ENCODE measurements around the gene GNAQ. TPM values are rescaled to one million over a fixed set of nuclear protein-coding genes. Genes with fewer than 3 reads are reported as not detected.

Gene GNAQ
- total and polyA plus RNA-seq, 2 of the 13 experiments (the other 11 are each of a cell fraction or from before 2014, with no cell fraction given): 16.5 to 17.7 TPM

- no peak for TF ChIP-seq ZNF362 (CRISPR knock-in tag; IDR thresholded peaks at IDR 0.05; ENCODE audit: borderline replicate concordance)
- no peak for TF ChIP-seq MAF1 (CRISPR knock-in tag; IDR thresholded peaks at IDR 0.05; ENCODE audit: borderline replicate concordance)
- no peak for TF ChIP-seq TOE1 (CRISPR knock-in tag; IDR thresholded peaks at IDR 0.05)
Measured at GRCh38 chr9:77981907-77982306, 49.7 kb downstream of the GNAQ start (continued).

DNA sequence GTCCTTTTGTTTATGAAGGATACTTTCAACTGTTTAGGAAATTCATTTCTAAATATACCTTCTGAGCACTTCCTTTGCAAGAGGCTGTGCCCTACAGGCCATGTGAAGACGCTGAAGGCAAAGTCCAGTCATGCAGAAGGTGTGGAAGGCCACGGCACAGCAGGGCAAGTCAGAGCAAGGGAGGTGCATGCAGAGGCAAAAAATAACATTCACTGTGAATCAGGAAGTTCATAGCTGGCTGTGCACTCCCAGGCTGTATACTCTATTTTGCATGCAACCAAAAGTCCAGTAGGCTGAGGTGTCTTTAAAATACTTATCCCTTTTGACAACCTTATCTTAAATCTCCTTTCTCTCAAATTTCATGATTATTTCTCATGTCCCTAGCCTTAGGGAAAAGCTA, 50.3 kb downstream of the GNAQ start:
- ATAC-seq (no peak), FAIRE-seq (no peak), DNase-seq (ENCODE audit: low spot score) (no peak)
- BruUV-seq (replicated peaks): no TSS peak
- Histone ChIP-seq H3K9me3 (ENCODE audit: low read length) (no peaks in the 10 kb centered on the region), H3K27me3 (ENCODE audit: control insufficient read depth in 1 of 2, insufficient read depth in 2 of 2, low read length in 2 of 2) (no peaks in the 10 kb centered on the region), H3K79me2 (ENCODE audit: insufficient read depth, low read length) (peaks cover 5% of the 10 kb centered on the region), H3K9ac (ENCODE audit: insufficient read depth, low read depth, low read length) (no peak overlapping the region), H3K27ac (ENCODE audit: extremely low read length, insufficient read depth, low read length) (peak overlapping the region; percentile 7), H3K4me1 (ENCODE audit: insufficient read depth, low read length) (peaks cover 45% of the 10 kb centered on the region), H3K4me3 (replicated peaks in 1 of 3; ENCODE audit: insufficient read depth in 1 of 3, low read depth in 2 of 3, low read length in 3 of 3) (no peak overlapping the region), H3K36me3 (replicated peaks in 1 of 2; ENCODE audit: control insufficient read depth in 1 of 2, insufficient read depth in 2 of 2, low read length in 2 of 2) (no peaks in the 10 kb centered on the region), H4K20me1 (ENCODE audit: insufficient read depth, low read length) (0 out of 2 replicates have a peak, but pooled peaks cover 4% of the 10 kb centered on the region), H3K4me2 (ENCODE audit: low read depth, low read length) (no peak overlapping the region), H2AFZ (ENCODE audit: low read length) (no peak overlapping the region)
- peak; percentile 58 for TF ChIP-seq HNF4A (CRISPR knock-in tag; IDR thresholded peaks at IDR 0.05)
- no peak for TF ChIP-seq ONECUT2 (CRISPR knock-in tag; IDR thresholded peaks at IDR 0.05)
- TF ChIP-seq ELF3 (CRISPR knock-in tag; IDR thresholded peaks at IDR 0.05): 0 out of 2 replicates have a peak, but pooled peaks have one; percentile 29
- no peak for TF ChIP-seq ZFY (CRISPR knock-in tag; IDR thresholded peaks at IDR 0.05)
- ChIA-PET CTCF (ENCODE audit: low intra/inter-chr PET ratio, low total read pairs) (no interaction called here), POLR2A (interaction anchor here (0.5 kb wide), 1 partner anchor 318 kb away, joined by 3 read pairs; no protein-coding TSS in a partner anchor)
- WGBS (ENCODE audit: low lambda C conversion rate): 51% methylated on average over 2 of the region's 2 CpGs
- in situ Hi-C loops (cut with HindIII; ENCODE audit: extremely low pct_ligation_motif_present, low pct_unique_long_range_greater_than_20kb) (no loop called here), intact Hi-C loops (cut with micrococcal nuclease; ENCODE audit: unreplicated experiment) (no loop called here)

DNA sequence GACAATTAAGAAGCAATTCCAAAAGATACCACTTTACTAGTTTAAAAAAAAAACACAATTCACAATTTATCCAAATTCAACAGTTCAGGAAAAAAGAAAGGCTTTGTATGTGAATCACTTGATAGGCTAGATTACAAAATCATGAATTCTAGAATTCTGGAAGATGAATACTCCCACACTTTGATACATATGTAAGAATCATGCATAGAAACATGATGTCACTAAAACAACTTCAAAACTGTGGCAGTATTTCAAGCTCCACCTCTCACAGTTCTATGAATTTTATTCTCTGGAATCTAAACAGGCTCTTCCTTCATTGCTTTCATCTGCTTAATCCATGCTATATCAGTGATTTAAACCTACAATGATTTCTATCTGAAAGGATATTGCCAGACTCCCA, 51.0 kb downstream of the GNAQ start:
- CTCF ChIA-PET (ENCODE audit: low intra/inter-chr PET ratio, low total read pairs): no interaction called here
- H3K36me3 ChIP-seq (replicated peaks in 1 of 2; ENCODE audit: control insufficient read depth in 1 of 2, insufficient read depth in 2 of 2, low read length in 2 of 2): no peaks in the 10 kb centered on the region
- peaks cover 38% of the 10 kb centered on the region for H3K4me1 ChIP-seq (ENCODE audit: insufficient read depth, low read length)
- H3K9me3 ChIP-seq (ENCODE audit: low read length): no peaks in the 10 kb centered on the region
- in situ Hi-C loops (cut with HindIII; ENCODE audit: extremely low pct_ligation_motif_present, low pct_unique_long_range_greater_than_20kb): no loop called here
- no TSS peak for BruUV-seq (replicated peaks)
- no peaks in the 10 kb centered on the region for H4K20me1 ChIP-seq (ENCODE audit: insufficient read depth, low read length)
- H3K79me2 ChIP-seq (ENCODE audit: insufficient read depth, low read length): peaks cover 5% of the 10 kb centered on the region
- DNase-seq (ENCODE audit: low spot score) (no peak), FAIRE-seq (no peak), ATAC-seq (no peak)
- POLR2A ChIA-PET: interaction anchor here (0.5 kb wide), 1 partner anchor 317 kb away, joined by 3 read pairs; no protein-coding TSS in a partner anchor
- no peak overlapping the region for H3K4me3 ChIP-seq (replicated peaks in 1 of 3; ENCODE audit: insufficient read depth in 1 of 3, low read depth in 2 of 3, low read length in 3 of 3)
- no peak overlapping the region for H3K27ac ChIP-seq (ENCODE audit: extremely low read length, insufficient read depth, low read length)
- intact Hi-C loops (cut with micrococcal nuclease; ENCODE audit: unreplicated experiment): no loop called here
- H3K9ac ChIP-seq (ENCODE audit: insufficient read depth, low read depth, low read length): no peak overlapping the region
- no peak overlapping the region for H2AFZ ChIP-seq (ENCODE audit: low read length)
- no peaks in the 10 kb centered on the region for H3K27me3 ChIP-seq (ENCODE audit: control insufficient read depth in 1 of 2, insufficient read depth in 2 of 2, low read length in 2 of 2)
- H3K4me2 ChIP-seq (ENCODE audit: low read depth, low read length): no peak overlapping the region
- TF ChIP-seq ATF7 (IDR thresholded peaks at IDR 0.05) (0 out of 2 replicates have a peak, but pooled peaks have one; percentile 9), ATF7 (CRISPR knock-in tag; IDR thresholded peaks at IDR 0.05) (no peak), HMG20B (CRISPR knock-in tag; conservative IDR thresholded peaks at IDR 0.05) (no peak), CEBPB (IDR thresholded peaks at IDR 0.05; ENCODE audit: borderline replicate concordance, low read depth, low read length) (no peak), NR2F6 (IDR thresholded peaks at IDR 0.05) (no peak), NR2F6 (CRISPR knock-in tag; IDR thresholded peaks at IDR 0.05) (no peak), DNMT3B (CRISPR knock-in tag; conservative IDR thresholded peaks at IDR 0.05) (no peak), PRDM15 (CRISPR knock-in tag; IDR thresholded peaks at IDR 0.05) (no peak), REPIN1 (CRISPR knock-in tag; IDR thresholded peaks at IDR 0.05; ENCODE audit: borderline replicate concordance, low read depth) (no peak)

Measured in HepG2 (cell line).